ENCODE results near the gene RHO.

RHO gene

GRCh38 chr3:129583289-129583688 is 54.9 kb downstream of the RHO start:
- DNase-seq, result no peak

GRCh38 chr3:129584631-129585030 is 56.2 kb downstream of the RHO start:
- no peak for DNase-seq
